Measurements from ENCODE around the gene ZNF516.

ZNF516 gene

GRCh38 chr18:76441002-76441667 is 53.9 kb downstream of the ZNF516 start:
- H3K27ac ChIP-seq (ENCODE audit: low read length), result no peak overlapping the region
- no peaks in the 10 kb centered on the region for H3K9me3 ChIP-seq (ENCODE audit: insufficient read depth, low read depth, low read length)
- H3K4me1 ChIP-seq (ENCODE audit: insufficient read depth, low read length), result no peaks in the 10 kb centered on the region
- H3K4me3 ChIP-seq (ENCODE audit: low read length), result no peak overlapping the region
- no peaks in the 10 kb centered on the region for H3K27me3 ChIP-seq (ENCODE audit: insufficient read depth, low read length)
- no peak overlapping the region for H3K9ac ChIP-seq (ENCODE audit: low read depth, low read length)
- H3K36me3 ChIP-seq (ENCODE audit: insufficient read depth, low read depth, low read length), result peaks cover 13% of the 10 kb centered on the region

GRCh38 chr18:76437910-76438309 is 57.1 kb downstream of the ZNF516 start:
- H3K27me3 ChIP-seq (ENCODE audit: insufficient read depth, low read length), result no peaks in the 10 kb centered on the region
- H3K9ac ChIP-seq (ENCODE audit: low read depth, low read length), result no peak overlapping the region
- H3K27ac ChIP-seq (ENCODE audit: low read length), result no peak overlapping the region
- H3K4me3 ChIP-seq (ENCODE audit: low read length), result no peak overlapping the region
- H3K36me3 ChIP-seq (ENCODE audit: insufficient read depth, low read depth, low read length), result peaks cover 13% of the 10 kb centered on the region
- no peaks in the 10 kb centered on the region for H3K9me3 ChIP-seq (ENCODE audit: insufficient read depth, low read depth, low read length)
- H3K4me1 ChIP-seq (ENCODE audit: insufficient read depth, low read length), result no peaks in the 10 kb centered on the region

DNA sequence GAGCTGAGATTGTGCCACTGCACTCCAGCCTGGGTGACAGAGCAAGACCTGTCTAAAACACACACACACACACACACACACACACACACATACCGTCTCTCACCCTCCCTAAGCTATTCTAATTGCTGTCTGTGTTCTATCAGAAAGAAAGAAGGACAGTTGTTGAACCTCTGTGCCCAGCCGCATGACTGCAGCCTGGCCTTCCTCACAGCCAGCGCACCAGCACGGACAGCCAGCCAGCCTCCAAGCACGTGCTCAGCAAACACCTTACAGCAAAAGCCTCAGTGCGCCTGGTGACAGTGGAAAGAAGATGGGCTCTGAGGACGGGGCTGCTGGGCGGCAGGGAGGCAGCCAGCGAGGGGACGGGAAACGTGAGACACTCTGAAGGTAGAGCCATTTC is 58.0 kb downstream of the ZNF516 start:
- H3K9me3 ChIP-seq (ENCODE audit: insufficient read depth, low read depth, low read length), result no peaks in the 10 kb centered on the region
- no peak overlapping the region for H3K4me3 ChIP-seq (ENCODE audit: low read length)
- no peak overlapping the region for H3K27ac ChIP-seq (ENCODE audit: low read length)

GRCh38 chr18:76436342-76436741 is 58.7 kb downstream of the ZNF516 start:
- H3K9ac ChIP-seq (ENCODE audit: low read depth, low read length), result no peak overlapping the region
- H3K27me3 ChIP-seq (ENCODE audit: insufficient read depth, low read length), result no peaks in the 10 kb centered on the region
- no peaks in the 10 kb centered on the region for H3K4me1 ChIP-seq (ENCODE audit: insufficient read depth, low read length)
- H3K27ac ChIP-seq (ENCODE audit: low read length), result no peak overlapping the region
- no peaks in the 10 kb centered on the region for H3K9me3 ChIP-seq (ENCODE audit: insufficient read depth, low read depth, low read length)
- H3K4me3 ChIP-seq (ENCODE audit: low read length), result no peak overlapping the region
- H3K36me3 ChIP-seq (ENCODE audit: insufficient read depth, low read depth, low read length), result peaks cover 13% of the 10 kb centered on the region

More for the DNA sequence above, 58.0 kb downstream of the ZNF516 start:
- Histone ChIP-seq H3K4me1 (ENCODE audit: insufficient read depth, low read length) (no peaks in the 10 kb centered on the region), H3K27me3 (ENCODE audit: insufficient read depth, low read length) (no peaks in the 10 kb centered on the region), H3K9ac (ENCODE audit: low read depth, low read length) (no peak overlapping the region), H3K36me3 (ENCODE audit: insufficient read depth, low read depth, low read length) (peaks cover 13% of the 10 kb centered on the region)

DNA sequence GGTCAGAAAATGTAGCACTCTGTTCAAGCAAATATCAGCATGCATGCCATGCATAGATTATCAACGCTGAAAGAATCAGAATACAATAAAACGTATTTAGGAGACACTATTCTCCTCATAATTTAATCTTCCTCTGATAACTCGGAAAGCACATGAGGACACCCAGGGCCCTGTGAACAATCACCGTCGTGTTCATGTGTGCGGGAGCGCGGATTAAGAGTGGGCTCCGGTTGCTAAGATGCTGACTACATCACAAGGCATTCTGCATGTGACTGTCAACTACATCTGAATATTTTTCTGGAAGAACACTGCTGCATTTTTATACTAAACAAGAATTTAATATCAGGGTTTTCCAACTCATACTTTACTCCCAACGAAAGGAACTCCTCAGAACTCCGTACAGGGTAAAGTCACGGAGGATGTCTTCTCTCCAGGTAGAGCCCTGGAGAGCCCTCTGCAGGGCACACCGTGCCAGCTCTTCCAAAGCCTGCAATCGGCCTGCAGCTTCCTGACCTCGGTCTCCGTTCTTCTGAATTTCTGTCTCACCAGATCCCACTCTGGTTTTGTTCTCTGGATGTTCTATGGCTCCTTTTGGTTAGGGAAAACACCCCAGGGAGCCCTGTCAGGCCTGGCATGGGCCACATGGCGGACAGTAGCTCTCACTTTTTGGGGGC is 59.6 kb downstream of the ZNF516 start:
- Histone ChIP-seq H3K36me3 (ENCODE audit: insufficient read depth, low read depth, low read length) (peaks cover 6% of the 10 kb centered on the region), H3K9me3 (ENCODE audit: insufficient read depth, low read depth, low read length) (no peaks in the 10 kb centered on the region), H3K4me3 (ENCODE audit: low read length) (no peak overlapping the region), H3K27ac (ENCODE audit: low read length) (no peak overlapping the region), H3K4me1 (ENCODE audit: insufficient read depth, low read length) (no peaks in the 10 kb centered on the region), H3K27me3 (ENCODE audit: insufficient read depth, low read length) (no peaks in the 10 kb centered on the region), H3K9ac (ENCODE audit: low read depth, low read length) (no peak overlapping the region)

GRCh38 chr18:76434452-76434851 is 60.6 kb downstream of the ZNF516 start:
- Histone ChIP-seq H3K4me1 (ENCODE audit: insufficient read depth, low read length) (no peaks in the 10 kb centered on the region), H3K9me3 (ENCODE audit: insufficient read depth, low read depth, low read length) (no peaks in the 10 kb centered on the region), H3K4me3 (ENCODE audit: low read length) (no peak overlapping the region), H3K27ac (ENCODE audit: low read length) (no peak overlapping the region), H3K9ac (ENCODE audit: low read depth, low read length) (no peak overlapping the region), H3K27me3 (ENCODE audit: insufficient read depth, low read length) (no peaks in the 10 kb centered on the region), H3K36me3 (ENCODE audit: insufficient read depth, low read depth, low read length) (no peaks in the 10 kb centered on the region)

GRCh38 chr18:76433788-76434187 is 61.3 kb downstream of the ZNF516 start:
- Histone ChIP-seq H3K27me3 (ENCODE audit: insufficient read depth, low read length) (no peaks in the 10 kb centered on the region), H3K4me3 (ENCODE audit: low read length) (no peak overlapping the region), H3K36me3 (ENCODE audit: insufficient read depth, low read depth, low read length) (no peaks in the 10 kb centered on the region), H3K9ac (ENCODE audit: low read depth, low read length) (no peak overlapping the region), H3K27ac (ENCODE audit: low read length) (no peak overlapping the region), H3K9me3 (ENCODE audit: insufficient read depth, low read depth, low read length) (no peaks in the 10 kb centered on the region), H3K4me1 (ENCODE audit: insufficient read depth, low read length) (no peaks in the 10 kb centered on the region)

GRCh38 chr18:76432970-76433767 is 61.9 kb downstream of the ZNF516 start:
- no peak overlapping the region for H3K27ac ChIP-seq (ENCODE audit: low read length)
- no peaks in the 10 kb centered on the region for H3K27me3 ChIP-seq (ENCODE audit: insufficient read depth, low read length)
- no peak overlapping the region for H3K9ac ChIP-seq (ENCODE audit: low read depth, low read length)
- no peaks in the 10 kb centered on the region for H3K4me1 ChIP-seq (ENCODE audit: insufficient read depth, low read length)
- no peaks in the 10 kb centered on the region for H3K36me3 ChIP-seq (ENCODE audit: insufficient read depth, low read depth, low read length)
- H3K9me3 ChIP-seq (ENCODE audit: insufficient read depth, low read depth, low read length), result no peaks in the 10 kb centered on the region
- no peak overlapping the region for H3K4me3 ChIP-seq (ENCODE audit: low read length)

- no peaks in the 10 kb centered on the region for H3K27me3 ChIP-seq (ENCODE audit: insufficient read depth, low read length)
- H3K36me3 ChIP-seq (ENCODE audit: insufficient read depth, low read depth, low read length), result no peaks in the 10 kb centered on the region
- no peak overlapping the region for H3K27ac ChIP-seq (ENCODE audit: low read length)
- H3K9ac ChIP-seq (ENCODE audit: low read depth, low read length), result no peak overlapping the region
- no peaks in the 10 kb centered on the region for H3K4me1 ChIP-seq (ENCODE audit: insufficient read depth, low read length)
- H3K4me3 ChIP-seq (ENCODE audit: low read length), result no peak overlapping the region
- no peaks in the 10 kb centered on the region for H3K9me3 ChIP-seq (ENCODE audit: insufficient read depth, low read depth, low read length)
Measured at GRCh38 chr18:76432274-76432755, 62.7 kb downstream of the ZNF516 start.

DNA sequence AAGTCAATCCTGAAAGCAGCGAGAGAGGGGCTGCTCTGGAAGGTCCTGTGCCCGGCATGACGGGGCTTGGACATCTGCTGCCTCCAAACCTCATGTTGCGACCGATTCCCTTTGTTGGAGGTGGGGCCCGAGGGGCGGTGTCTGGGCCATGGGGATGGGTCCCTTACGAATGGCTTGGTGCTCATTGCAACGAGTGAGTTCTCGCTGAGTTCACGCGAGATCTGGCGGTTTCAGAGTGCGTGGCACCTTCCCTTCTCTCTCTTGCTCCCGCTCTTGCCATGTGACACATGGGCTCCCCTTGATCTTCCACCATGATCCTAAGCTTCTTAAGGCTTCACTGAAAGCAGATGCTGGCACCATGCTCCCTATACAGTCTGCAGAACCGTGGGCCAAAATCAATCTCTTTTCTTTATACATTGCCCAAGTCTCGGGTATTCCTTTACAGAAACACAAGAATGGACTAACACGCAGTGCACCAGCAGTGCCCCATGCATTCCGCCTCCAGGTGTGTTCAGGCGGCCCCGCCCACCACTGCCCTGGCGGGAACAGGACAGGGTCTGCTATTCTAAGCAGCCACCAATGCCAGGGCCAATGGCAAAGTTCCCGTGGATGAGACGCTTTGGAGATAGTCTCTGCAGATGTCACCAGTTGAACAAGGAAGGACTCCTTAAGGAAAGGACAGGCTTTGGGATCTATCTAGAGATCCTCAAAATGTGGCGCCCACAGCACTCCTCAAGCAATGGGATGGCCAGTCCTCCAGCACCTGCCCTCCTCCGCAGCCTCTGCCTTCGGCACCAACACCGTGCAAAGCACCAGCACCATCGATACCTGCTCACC is 63.4 kb downstream of the ZNF516 start:
- Histone ChIP-seq H3K27me3 (ENCODE audit: insufficient read depth, low read length) (no peaks in the 10 kb centered on the region), H3K9ac (ENCODE audit: low read depth, low read length) (no peak overlapping the region), H3K27ac (ENCODE audit: low read length) (no peak overlapping the region), H3K4me3 (ENCODE audit: low read length) (no peak overlapping the region), H3K36me3 (ENCODE audit: insufficient read depth, low read depth, low read length) (no peaks in the 10 kb centered on the region), H3K9me3 (ENCODE audit: insufficient read depth, low read depth, low read length) (no peaks in the 10 kb centered on the region), H3K4me1 (ENCODE audit: insufficient read depth, low read length) (no peaks in the 10 kb centered on the region)

GRCh38 chr18:76430636-76431035 is 64.4 kb downstream of the ZNF516 start:
- no peaks in the 10 kb centered on the region for H3K9me3 ChIP-seq (ENCODE audit: insufficient read depth, low read depth, low read length)
- peaks cover 5% of the 10 kb centered on the region; the same call in 1 of the 2 replicates for H3K4me1 ChIP-seq (ENCODE audit: insufficient read depth, low read length)
- H3K27ac ChIP-seq (ENCODE audit: low read length), result no peak overlapping the region
- H3K27me3 ChIP-seq (ENCODE audit: insufficient read depth, low read length), result no peaks in the 10 kb centered on the region
- H3K9ac ChIP-seq (ENCODE audit: low read depth, low read length), result no peak overlapping the region
- no peak overlapping the region for H3K4me3 ChIP-seq (ENCODE audit: low read length)
- H3K36me3 ChIP-seq (ENCODE audit: insufficient read depth, low read depth, low read length), result no peaks in the 10 kb centered on the region
